K562 (cell line): ENCODE results near the gene C1orf116. TPM values are rescaled to one million over a fixed set of nuclear protein-coding genes. Genes with fewer than 3 reads are reported as not detected.
A peak's percentile ranks its signal among the peaks of the same experiment; 100 is the strongest.

Source experiments
- CBX1 ChIP-seq: sonication (generic); IDR thresholded peaks from 2 replicates; pipeline ENCODE4 v1.6.1; 2016; ENCODE audit warnings: antibody characterized with exemption, low read depth, mild to moderate bottlenecking
- CREB5 ChIP-seq: fragments of 250-450 bp; sonication (Bioruptor Pico); IDR thresholded peaks from 2 replicates; pipeline ENCODE4 v1.5.0; 2020; ENCODE audit warnings: mild to moderate bottlenecking
- CREM ChIP-seq: IDR thresholded peaks from 2 replicates; pipeline ENCODE4 v1.6.1; 2014; ENCODE audit warnings: antibody characterized with exemption, low read depth
- DNMT1 ChIP-seq: fragments of 450-650 bp; IDR thresholded peaks from 2 replicates; pipeline ENCODE4 v1.6.1; 2016; ENCODE audit warnings: antibody characterized with exemption, mild to moderate bottlenecking
- E2F1 ChIP-seq: sonication (generic); formaldehyde crosslinking; IDR thresholded peaks from 2 replicates; pipeline ENCODE4 v1.8.1; 2023; ENCODE audit warnings: mild to moderate bottlenecking, missing genetic modification reagents, moderate library complexity
- ELF4 ChIP-seq: fragments of 450-650 bp; formaldehyde crosslinking; IDR thresholded peaks from 2 replicates; pipeline ENCODE4 v1.4.0; 2022; ENCODE audit warnings: missing genetic modification characterization
- ETV1 ChIP-seq: fragments of 450-650 bp; conservative IDR thresholded peaks from 2 replicates; pipeline ENCODE4 v1.6.1; 2016; ENCODE audit warnings: missing genetic modification characterization, control low read depth, low read depth, missing compliant biosample characterization
- MAFK ChIP-seq: IDR thresholded peaks from 2 replicates; pipeline ENCODE4 v1.6.1; 2011; ENCODE audit warnings: low read length, improper control_type of control experiment
- PKNOX1 ChIP-seq: fragments of 450-650 bp; IDR thresholded peaks from 2 replicates; pipeline ENCODE4 v1.6.1; 2016
- SMAD4 ChIP-seq: fragments of 250-450 bp; sonication (Bioruptor Pico); conservative IDR thresholded peaks from 2 replicates; pipeline ENCODE4 v1.8.0; 2021; ENCODE audit warnings: inconsistent platforms, mild to moderate bottlenecking, moderate library complexity
- TBP ChIP-seq: optimal IDR thresholded peaks from 2 replicates; pipeline ENCODE3; 2011; ENCODE audit warnings: low read depth, low read length, improper control_type of control experiment
- ZBTB40 ChIP-seq, 2 experiments: fragments of 450-650 bp in 1 of 2; sonication (generic) in 1 of 2; formaldehyde crosslinking in 1 of 2; IDR thresholded peaks; 2 replicates each; pipeline versions ENCODE4 v1.7.1 to v1.9.0; 2016 to 2022; ENCODE audit warnings: inconsistent platforms in 1 of 2, mild to moderate bottlenecking in 1 of 2, missing genetic modification reagents in 1 of 2
- ZNF175 ChIP-seq: fragments of 200-800 bp; sonication (Bioruptor generic); IDR thresholded peaks from 2 replicates; pipeline ENCODE4 v1.6.1; 2016; ENCODE audit warnings: low read depth, mild to moderate bottlenecking, missing genetic modification characterization, missing compliant biosample characterization
- ZNF445 ChIP-seq: fragments of 250-450 bp; sonication (Bioruptor Pico); IDR thresholded peaks from 2 replicates; pipeline ENCODE4 v1.4.0; 2020; ENCODE audit warnings: low read depth, mild to moderate bottlenecking, moderate library complexity
- polyA plus RNA-seq, 8 experiments: library from polyadenylated mRNA; depleted of rRNA in 4 of 8; stranded (reverse) in 5 of 8; unstranded in 3 of 8; fragments of >200 nt; fragmentation: Nextera tagmentation in 2 of 8; fragmentation: Illumina TruSeq in 1 of 8; extraction: Ambion mirVana in 2 of 8; extraction: Trizol in 1 of 8; gene quantifications; 2 replicates each; pipeline versions ENCODE4 v1.2.1 to v1.2.3, GENCODE V29; 2011 to 2014; ENCODE audit warnings: inconsistent platforms in 1 of 8, missing spikeins in 1 of 8
- total RNA-seq, 7 experiments: library from RNA; depleted of rRNA in 6 of 7; stranded (reverse); fragments of >200 nt in 6 of 7; fragmentation: Illumina TruSeq in 2 of 7; extraction: Trizol in 2 of 7; gene quantifications; 2 replicates each; pipeline versions ENCODE4 v1.2.1 to v1.2.3, GENCODE V29; 2011 to 2021; ENCODE audit warnings: low replicate concordance in 1 of 7

C1orf116 gene
- total and polyA plus RNA-seq, 9 of the 15 experiments (the other 6 are each of a cell fraction or from before 2014, with no cell fraction given): 0.62 to 3.0 (median 0.95) TPM

GRCh38 chr1:207017615-207018559, 14.7 kb downstream of the C1orf116 start (continued):
- TF ChIP-seq PKNOX1 (peak; percentile 96), DNMT1 (no peak), E2F1 (CRISPR knock-in tag) (no peak), ZNF445 (CRISPR knock-in tag) (no peak), ZBTB40 (IDR thresholded peaks at IDR 0.05) (no peak), ZBTB40 (CRISPR knock-in tag; IDR thresholded peaks at IDR 0.05) (no peak), ETV1 (tag) (no peak), MAFK (peak; percentile 33; the same call in 1 of the 2 replicates), CREM (peak; percentile 88), TBP (peak; percentile 12), CREB5 (CRISPR knock-in tag) (no peak), ZNF175 (CRISPR knock-in tag) (no peak), CBX1 (no peak), ELF4 (CRISPR knock-in tag) (no peak), SMAD4 (peak; percentile 46; the same call in 1 of the 2 replicates)
